Hindlimb muscle (tissue), 1 donor: ENCODE measurements around the gene SLC1A4. TPM values are rescaled to one million over a fixed set of nuclear protein-coding genes. Genes with fewer than 3 reads are reported as not detected.
"Not testable (repeated sequence)": the region's sequence is repeated elsewhere in the genome, so short reads cannot be mapped to it uniquely, and the experiment has no call there.

Source experiments
- DNase-seq: peaks from one replicate; pipeline ENCODE4 v3.0.0-alpha.2; 2013
- polyA plus RNA-seq: library from polyadenylated mRNA; unstranded; fragments of 120-200 nt; gene quantifications from one replicate; pipeline ENCODE4 v1.2.1, GENCODE V29; 2013; ENCODE audit not compliant: insufficient read length

The SLC1A4 gene
- polyA plus RNA-seq, 1 donor: 10.4 TPM

DNA sequence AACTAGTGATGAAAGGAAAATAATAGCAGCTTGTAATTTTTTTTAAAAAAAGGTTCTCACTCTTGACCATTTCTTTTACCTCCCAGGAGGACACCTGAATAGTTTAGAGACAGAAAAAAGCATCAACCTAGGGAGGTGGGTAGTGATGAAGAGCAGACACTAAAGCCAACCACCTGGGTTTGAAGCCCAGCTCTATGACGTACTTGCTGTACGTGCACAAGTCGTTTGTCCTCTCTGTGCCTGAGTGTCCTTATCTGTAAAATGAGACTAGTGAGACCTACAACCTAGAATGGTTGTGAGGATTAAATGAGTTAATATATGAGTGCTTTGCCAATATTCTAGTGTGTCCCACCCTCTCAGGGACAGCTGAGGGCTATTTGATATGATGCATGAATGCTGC, 5.8 kb downstream of the SLC1A4 start:
- no peak for DNase-seq

DNA sequence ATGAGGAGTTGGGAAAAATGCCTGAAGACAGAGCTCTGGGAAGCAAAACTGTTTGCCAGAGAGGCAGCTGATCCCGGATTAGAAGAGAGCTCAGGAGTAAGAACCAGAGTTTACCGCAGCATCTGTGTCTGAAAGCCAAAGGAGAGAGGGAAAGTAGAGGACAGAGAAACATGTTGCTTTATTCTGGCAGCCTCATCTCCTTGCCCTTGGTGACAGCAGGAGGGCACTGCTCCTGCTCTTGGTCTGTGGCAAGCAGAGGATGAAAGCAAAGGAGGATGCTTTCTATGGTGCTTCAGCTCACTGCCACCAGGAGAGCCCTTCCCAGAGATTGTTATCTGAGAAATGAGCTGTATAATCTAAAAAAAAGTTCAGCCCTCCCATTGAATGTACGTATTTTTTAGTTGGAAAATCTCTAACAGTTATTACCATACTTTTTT, 7.7 kb downstream of the SLC1A4 start:
- DNase-seq: no peak

DNA sequence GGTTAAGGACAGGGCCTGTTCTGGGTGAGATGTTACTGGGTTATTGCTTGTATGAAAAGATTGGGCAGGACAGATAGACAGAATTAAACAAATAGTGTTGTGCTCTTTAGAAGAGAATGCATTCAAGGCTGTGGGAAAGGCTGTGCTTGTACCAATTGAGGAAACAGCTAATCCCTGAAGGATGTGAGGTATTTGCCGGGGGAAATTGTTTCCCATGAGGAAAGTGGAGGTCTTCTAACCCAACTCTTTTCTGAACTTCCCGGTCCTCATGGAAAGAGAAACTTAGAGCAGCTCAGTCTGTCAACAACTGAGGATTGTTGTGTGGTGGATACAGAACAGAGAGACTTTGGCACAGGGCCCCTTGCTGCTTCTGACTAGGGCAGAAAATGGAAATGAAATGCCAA, 9.5 kb downstream of the SLC1A4 start:
- DNase-seq: no peak

DNA sequence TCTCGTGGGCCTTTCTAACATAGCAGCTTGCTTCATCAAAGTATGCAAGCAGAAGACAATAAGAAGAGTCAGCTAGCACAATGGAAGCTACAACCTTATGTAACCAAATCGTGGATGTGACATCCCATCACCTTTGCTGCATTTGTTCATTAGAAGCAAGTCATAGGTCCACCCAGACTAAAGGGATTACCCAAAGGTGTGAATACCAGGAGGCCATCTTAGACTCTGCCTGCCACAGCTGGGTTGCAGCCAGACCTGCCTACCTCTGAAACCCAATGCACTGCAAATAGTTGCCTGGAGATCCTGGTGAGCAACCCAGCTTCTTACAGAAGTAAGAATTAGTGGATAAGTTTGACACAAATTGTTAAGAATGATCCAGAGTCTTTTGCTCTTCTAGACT, 10.6 kb downstream of the SLC1A4 start:
- DNase-seq: no peak

DNA sequence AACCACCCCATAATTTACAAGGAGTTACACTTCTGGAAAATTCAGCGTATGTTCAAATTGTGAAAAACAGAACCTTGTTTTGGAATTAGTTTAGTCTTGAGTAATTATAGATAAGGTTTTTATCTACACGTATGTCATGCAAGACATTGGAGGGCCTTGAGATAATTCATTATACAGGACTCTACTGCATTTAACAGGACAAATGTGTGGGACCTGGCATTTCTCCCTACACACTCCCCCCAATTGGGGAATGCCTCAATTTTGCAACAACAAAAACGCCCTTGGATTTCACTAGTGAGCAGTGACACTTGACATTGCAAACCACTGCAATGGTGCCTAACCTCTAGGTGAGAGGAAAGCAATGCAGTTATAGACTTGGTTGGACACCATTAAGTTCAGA, 11.4 kb downstream of the SLC1A4 start:
- no peak for DNase-seq

DNA sequence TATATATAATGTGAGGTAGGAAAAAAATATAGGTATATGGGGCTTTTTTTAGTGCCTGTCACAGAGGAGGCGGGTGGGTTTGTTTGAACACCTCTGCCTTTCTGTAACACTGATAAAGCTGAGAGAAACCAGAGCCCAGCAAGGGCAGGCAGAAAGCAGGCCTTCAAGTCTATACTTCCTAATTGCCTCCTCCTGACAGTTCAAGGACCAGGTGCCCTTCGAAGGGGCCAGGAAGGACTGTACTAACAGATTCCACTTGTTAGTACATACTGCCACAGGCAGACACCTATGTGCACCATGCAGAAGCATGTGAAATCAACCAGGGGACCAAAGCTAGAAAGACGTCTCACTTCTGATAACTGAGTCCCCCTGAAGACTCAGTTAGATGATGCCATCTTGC, 13.8 kb downstream of the SLC1A4 start:
- DNase-seq: no peak

DNA sequence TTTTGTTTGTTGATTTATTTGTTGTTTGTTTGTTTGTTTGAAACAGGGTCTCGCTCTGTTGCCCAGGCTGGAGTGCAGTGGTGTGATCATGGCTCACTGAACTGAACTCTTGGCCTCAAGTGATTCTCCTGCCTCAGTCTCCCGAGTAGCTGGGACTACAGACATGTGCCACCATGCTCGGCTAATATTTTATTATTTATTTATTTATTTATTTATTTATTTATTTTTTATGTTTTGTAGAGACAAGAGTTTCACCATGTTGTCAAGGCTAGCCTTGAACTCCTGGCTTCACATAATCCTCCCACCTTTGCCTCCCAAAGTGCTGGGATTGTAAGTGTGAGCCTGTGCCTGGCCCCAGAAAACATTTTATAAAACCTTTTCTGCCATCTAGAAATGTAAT, 15.0 kb downstream of the SLC1A4 start:
- DNase-seq: not testable (repeated sequence)

- no peak for DNase-seq
These were observed 24.6 kb downstream of the SLC1A4 start for GRCh38 chr2:65013776-65014175.

DNA sequence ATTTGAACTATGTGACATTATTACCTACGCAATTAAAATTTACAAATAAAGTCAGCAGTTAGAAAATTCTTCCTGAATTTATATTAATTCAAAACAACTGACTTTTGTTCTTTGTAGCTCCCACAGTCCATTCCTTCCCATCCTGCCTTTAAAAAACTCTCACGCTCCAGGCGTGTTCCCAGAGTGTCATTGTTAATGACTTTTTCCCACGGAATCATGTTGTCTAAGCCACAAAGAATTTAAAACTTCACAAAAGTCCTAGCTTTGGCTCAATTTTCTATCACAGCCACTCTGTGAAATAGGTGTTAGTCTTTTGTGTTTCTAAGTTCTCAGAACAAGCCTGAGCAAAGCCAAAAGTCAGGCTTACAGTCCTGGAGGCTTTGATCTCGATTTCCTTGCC, 26.5 kb downstream of the SLC1A4 start:
- no peak for DNase-seq

DNA sequence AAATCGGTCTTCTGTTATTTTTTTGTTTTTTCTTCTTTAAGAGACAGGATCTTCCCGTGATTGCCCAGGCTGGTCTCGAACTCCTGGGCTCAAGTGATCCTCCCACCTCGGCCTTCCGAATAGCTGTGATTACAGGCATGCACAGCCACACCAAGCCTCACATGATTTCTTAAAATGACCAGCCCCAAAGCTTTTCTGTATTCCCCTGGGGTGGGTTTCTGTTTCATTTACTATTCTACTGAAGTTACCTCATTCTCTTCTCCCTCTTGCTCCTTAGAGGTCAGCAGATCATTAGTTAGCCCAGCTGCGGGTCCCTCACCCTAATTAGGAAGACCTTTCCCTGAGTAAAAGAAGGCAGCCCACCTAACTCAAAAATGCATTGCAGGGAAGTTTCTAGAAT, 27.6 kb downstream of the SLC1A4 start:
- DNase-seq: no peak

DNA sequence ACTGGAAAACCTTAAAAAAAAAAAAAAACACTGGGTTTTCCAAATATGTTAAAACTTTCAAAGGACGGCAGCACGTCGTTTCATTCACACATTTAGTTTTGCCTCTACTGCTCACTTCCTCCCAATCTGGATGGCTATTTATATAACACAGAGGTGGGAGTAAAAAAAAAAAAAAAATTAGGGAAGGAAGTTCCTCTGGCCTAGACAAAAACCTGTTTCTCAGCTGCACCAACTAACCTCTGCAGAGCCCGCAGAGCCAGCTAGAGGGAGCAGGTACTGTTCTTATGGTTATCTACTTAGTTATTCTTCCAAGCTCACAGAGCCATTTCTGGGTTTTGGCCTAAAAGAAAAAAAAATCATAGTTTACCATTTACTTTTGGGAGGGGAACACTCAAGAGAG, 28.1 kb downstream of the SLC1A4 start:
- no peak for DNase-seq

- DNase-seq: no peak
These were observed 29.0 kb downstream of the SLC1A4 start for GRCh38 chr2:65018141-65018582.

GRCh38 chr2:65019010-65019409, 29.8 kb downstream of the SLC1A4 start:
- no peak for DNase-seq

DNA sequence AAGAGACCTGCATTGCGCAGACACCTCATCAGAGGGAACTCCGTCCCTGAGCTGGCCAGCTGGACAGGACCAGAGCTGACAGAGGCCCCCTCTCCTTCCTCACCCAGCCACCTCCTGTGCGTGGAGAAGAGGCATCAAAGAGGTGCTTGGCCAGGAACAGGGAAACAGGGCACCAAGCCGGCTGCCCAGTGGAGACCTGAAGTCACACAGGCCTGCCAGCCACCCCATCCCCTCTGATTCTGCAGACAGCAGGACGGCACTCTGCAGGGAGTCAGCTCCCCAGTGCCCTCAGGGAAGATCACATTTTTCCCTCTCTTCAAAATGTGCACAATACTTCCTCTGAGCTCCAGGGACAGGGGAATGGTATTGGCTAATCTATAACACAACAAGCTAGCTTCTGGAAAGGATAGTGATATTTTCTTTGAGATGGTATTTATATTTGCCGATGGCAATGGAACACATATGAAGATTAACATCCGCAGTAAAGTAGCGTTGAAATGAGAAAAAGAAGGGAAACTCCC, 30.5 kb downstream of the SLC1A4 start:
- no peak for DNase-seq

GRCh38 chr2:65020251-65020650, 31.1 kb downstream of the SLC1A4 start:
- not testable (repeated sequence) for DNase-seq

DNA sequence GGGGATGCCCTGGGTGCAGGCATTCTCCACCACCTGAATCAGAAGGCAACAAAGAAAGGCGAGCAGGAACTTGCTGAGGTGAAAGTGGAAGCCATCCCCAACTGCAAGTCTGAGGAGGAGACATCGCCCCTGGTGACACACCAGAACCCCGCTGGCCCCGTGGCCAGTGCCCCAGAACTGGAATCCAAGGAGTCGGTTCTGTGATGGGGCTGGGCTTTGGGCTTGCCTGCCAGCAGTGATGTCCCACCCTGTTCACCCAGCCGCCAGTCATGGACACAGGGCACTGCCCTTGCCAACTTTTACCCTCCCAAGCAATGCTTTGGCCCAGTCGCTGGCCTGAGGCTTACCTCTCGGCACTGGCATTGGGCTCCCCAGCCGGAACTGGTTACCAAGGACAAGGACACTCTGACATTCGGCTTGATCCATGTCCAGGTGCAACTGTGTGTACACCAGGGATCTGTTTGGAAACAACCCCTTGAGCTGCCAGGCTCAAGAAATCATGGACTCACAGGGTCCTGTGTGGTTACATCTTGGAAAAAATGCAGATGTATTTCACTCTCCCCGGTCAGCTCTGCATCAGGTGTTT, 31.8 kb downstream of the SLC1A4 start:
- no peak for DNase-seq

DNA sequence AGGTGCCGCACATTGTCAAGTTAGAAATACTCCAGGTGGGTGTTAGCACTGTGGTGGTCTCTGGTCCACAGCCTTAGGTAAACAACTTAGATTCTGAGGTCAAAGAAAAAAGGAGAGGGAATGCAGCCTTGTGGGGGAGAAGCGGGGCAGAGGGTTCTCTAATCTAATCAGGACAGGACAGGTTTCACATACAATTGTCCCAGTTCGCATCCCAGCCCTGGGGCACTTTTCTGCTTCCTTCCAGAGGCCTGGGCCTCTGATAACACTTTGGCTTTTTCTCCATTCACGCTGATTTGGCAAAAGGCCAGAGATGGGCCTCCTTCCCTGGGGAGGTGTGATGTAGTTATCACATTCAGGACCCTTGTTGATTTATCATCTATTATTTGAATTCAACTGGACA, 32.5 kb downstream of the SLC1A4 start:
- DNase-seq: no peak

GRCh38 chr2:65022189-65022588, 33.0 kb downstream of the SLC1A4 start:
- no peak for DNase-seq

DNA sequence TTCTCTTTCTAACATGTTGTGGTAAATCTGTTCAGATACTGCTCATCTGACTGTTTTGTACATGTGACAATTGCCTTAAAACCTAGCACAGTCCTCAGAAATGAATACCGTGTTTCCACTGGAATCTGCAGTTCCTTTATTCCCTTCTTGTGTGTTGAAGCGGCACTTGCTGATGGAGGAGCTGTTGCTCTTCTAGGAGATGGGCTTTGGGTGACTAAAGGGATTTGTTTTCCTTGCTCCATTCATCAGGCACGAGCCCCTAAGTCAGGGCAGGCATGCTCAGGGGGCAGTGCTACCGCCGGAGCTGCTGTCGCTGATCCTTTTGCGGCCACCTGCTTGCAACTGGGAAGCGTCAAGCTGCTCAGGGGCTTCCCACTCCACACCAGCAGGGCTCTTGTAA, 34.5 kb downstream of the SLC1A4 start:
- no peak for DNase-seq

- no peak for DNase-seq
These were observed 35.1 kb downstream of the SLC1A4 start for GRCh38 chr2:65024149-65024829.

DNA sequence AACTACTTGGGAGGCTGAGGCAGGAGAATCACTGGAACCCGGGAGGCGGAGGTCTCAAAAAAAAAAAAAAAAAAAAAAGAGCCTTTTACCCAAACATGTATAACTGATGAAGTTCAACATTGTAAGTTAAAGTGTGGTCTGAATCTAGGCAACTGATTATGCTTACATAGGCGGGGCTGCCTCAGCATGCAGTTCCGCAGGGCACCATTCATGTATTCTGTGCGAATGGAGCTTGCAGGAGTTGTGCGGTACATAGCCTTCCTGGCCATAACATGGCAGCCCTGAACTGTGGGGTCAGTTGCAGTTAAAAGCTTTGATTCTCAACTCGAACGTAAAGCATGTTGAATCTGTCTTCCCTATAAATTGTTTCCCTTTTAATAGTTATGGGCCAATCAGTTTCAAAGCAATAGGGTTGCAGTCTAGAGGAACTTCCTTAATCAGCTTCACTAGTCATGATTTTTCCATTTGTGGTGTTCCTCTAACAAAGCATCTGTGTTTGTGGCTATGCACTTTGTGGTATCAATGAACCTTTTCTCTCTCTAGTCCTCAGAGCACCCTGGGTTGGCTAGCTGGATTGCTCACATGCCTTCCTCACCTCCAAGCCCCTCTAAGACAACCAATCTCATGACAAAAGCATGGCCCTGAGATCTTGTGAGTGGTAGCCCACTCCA, 36.4 kb downstream of the SLC1A4 start:
- no peak for DNase-seq

- DNase-seq: no peak
These were observed 37.0 kb downstream of the SLC1A4 start for GRCh38 chr2:65026154-65026553.

- DNase-seq: no peak
These were observed 37.7 kb downstream of the SLC1A4 start for GRCh38 chr2:65026704-65027464.
